ENCODE measurements around the gene ELAPOR2. TPM values are rescaled to one million over a fixed set of nuclear protein-coding genes. Genes with fewer than 3 reads are reported as not detected.

ELAPOR2 gene
- total and polyA plus RNA-seq, 9 of the 15 experiments (the other 6 are each of a cell fraction or from before 2014, with no cell fraction given): 9.2 to 72.0 (median 35.0) TPM

DNA sequence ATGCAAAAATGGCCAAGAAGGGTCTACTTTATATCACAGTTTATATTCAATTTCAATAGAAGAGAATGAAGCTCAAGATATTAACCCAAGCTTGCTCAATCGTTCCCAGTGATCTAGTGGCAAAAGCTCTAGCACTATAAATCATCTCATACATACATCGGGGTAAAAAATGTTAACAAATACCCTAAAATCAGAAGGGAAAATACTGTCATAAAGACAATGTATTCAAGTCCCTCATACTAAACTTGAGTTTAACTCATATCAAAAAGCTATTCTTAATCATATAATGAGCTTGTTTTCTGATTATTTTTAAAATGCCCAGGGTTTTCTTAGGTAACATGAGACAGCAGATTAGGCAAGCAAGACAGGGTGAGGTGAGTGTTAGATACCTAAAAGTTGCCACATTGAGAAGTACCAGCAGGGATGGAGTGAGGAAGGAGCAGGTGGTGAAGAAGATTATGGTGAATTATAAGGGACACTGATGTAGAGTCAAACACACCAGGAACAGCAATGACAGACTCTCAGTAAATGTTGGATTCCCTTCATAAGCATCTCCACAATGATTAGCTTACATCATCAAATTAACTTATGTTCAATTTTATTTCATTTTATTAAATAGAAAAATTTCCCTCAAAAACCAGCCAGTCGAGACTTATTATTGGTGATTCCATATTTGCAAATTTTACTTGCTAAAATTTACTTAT lies 46.2 kb downstream of the ELAPOR2 start:
- Histone ChIP-seq H3K27ac (ENCODE audit: extremely low read depth, low read depth, low read length) (no peak overlapping the region), H2AFZ (ENCODE audit: low read depth, low read length) (no peak overlapping the region), H3K4me1 (replicated peaks in 1 of 2; ENCODE audit: control insufficient read depth in 2 of 2, insufficient read depth in 2 of 2, low read length in 2 of 2) (no peaks in the 10 kb centered on the region; a peak in 2 of 5 replicates), H3K9ac (ENCODE audit: insufficient read depth in 1 of 2, low read depth in 2 of 2, low read length in 2 of 2) (no peak overlapping the region), H3K36me3 (ENCODE audit: control insufficient read depth, insufficient read depth, low read length) (no peaks in the 10 kb centered on the region), H4K20me1 (replicated peaks; ENCODE audit: control insufficient read depth, insufficient read depth, low read length) (no peaks in the 10 kb centered on the region), H3K4me2 (ENCODE audit: insufficient read depth, low read length) (no peak overlapping the region), H3K27me3 (ENCODE audit: control insufficient read depth in 2 of 2, insufficient read depth in 2 of 2, low read length in 2 of 2) (no peaks in the 10 kb centered on the region), H3K79me2 (ENCODE audit: control insufficient read depth, insufficient read depth, low read length) (peaks cover 34% of the 10 kb centered on the region; the same call in 2 of the 3 replicates), H3K9me3 (replicated peaks; ENCODE audit: control insufficient read depth, insufficient read depth, low read depth, low read length) (no peaks in the 10 kb centered on the region), H3K9me1 (ENCODE audit: control insufficient read depth, insufficient read depth, low read length) (no peaks in the 10 kb centered on the region), H3K4me3 (no peak overlapping the region)
- in situ Hi-C loops (cut with MboI): no loop called here
- intact Hi-C loops (cut with micrococcal nuclease): no loop called here
- POLR2A ChIA-PET: interaction anchor here (0.6 to 3.1 kb wide), 3 partner anchors 9 to 57 kb away, joined by 3 to 16 read pairs (median 5); no protein-coding TSS in a partner anchor
- BruUV-seq (replicated peaks): no TSS peak
- DNase-seq (ENCODE audit: extremely low read depth in 1 of 4, low spot score in 3 of 4) (no peak), ATAC-seq (peak; percentile 27; the same call in 2 of the 3 replicates), FAIRE-seq (no peak)
- CTCF ChIA-PET (ENCODE audit: low intra/inter-chr PET ratio): no interaction called here
- WGBS (ENCODE audit: insufficient coverage, low coverage, missing lambda C conversion rate): 41% methylated on average over 3 of the region's 3 CpGs
- TF ChIP-seq, protein P1, sequence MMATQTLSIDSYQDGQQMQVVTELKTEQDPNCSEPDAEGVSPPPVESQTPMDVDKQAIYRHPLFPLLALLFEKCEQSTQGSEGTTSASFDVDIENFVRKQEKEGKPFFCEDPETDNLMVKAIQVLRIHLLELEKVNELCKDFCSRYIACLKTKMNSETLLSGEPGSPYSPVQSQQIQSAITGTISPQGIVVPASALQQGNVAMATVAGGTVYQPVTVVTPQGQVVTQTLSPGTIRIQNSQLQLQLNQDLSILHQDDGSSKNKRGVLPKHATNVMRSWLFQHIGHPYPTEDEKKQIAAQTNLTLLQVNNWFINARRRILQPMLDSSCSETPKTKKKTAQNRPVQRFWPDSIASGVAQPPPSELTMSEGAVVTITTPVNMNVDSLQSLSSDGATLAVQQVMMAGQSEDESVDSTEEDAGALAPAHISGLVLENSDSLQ (IDR thresholded peaks at IDR 0.05): peak; percentile 54
- TF ChIP-seq ZNF316 (IDR thresholded peaks at IDR 0.05) (peak; percentile 67), HDGF (IDR thresholded peaks at IDR 0.05) (no peak), C11orf30 (IDR thresholded peaks at IDR 0.05; ENCODE audit: low read depth) (peak; percentile 54), MEIS2 (IDR thresholded peaks at IDR 0.05; ENCODE audit: partially characterized antibody) (peak; percentile 54), SIX5 (IDR thresholded peaks at IDR 0.05; ENCODE audit: borderline replicate concordance in 1 of 2, insufficient read depth in 1 of 2, low read depth in 1 of 2, low read length in 2 of 2) (no peak), PHF20 (IDR thresholded peaks at IDR 0.05; ENCODE audit: partially characterized antibody) (no peak), ZNF274 (IDR thresholded peaks at IDR 0.05; ENCODE audit: borderline replicate concordance, low read depth, low read length) (no peak), LEF1 (IDR thresholded peaks at IDR 0.05) (no peak), E2F3 (CRISPR knock-in tag; IDR thresholded peaks at IDR 0.05) (no peak)
- TF ChIP-seq, protein P2, sequence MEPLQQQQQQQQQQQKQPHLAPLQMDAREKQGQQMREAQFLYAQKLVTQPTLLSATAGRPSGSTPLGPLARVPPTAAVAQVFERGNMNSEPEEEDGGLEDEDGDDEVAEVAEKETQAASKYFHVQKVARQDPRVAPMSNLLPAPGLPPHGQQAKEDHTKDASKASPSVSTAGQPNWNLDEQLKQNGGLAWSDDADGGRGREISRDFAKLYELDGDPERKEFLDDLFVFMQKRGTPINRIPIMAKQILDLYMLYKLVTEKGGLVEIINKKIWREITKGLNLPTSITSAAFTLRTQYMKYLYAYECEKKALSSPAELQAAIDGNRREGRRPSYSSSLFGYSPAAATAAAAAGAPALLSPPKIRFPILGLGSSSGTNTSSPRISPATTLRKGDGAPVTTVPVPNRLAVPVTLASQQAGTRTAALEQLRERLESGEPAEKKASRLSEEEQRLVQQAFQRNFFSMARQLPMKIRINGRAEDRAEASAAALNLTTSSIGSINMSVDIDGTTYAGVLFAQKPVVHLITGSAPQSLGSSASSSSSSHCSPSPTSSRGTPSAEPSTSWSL (CRISPR knock-in tag; IDR thresholded peaks at IDR 0.05; ENCODE audit: borderline replicate concordance): no peak
- TF ChIP-seq, protein P3, sequence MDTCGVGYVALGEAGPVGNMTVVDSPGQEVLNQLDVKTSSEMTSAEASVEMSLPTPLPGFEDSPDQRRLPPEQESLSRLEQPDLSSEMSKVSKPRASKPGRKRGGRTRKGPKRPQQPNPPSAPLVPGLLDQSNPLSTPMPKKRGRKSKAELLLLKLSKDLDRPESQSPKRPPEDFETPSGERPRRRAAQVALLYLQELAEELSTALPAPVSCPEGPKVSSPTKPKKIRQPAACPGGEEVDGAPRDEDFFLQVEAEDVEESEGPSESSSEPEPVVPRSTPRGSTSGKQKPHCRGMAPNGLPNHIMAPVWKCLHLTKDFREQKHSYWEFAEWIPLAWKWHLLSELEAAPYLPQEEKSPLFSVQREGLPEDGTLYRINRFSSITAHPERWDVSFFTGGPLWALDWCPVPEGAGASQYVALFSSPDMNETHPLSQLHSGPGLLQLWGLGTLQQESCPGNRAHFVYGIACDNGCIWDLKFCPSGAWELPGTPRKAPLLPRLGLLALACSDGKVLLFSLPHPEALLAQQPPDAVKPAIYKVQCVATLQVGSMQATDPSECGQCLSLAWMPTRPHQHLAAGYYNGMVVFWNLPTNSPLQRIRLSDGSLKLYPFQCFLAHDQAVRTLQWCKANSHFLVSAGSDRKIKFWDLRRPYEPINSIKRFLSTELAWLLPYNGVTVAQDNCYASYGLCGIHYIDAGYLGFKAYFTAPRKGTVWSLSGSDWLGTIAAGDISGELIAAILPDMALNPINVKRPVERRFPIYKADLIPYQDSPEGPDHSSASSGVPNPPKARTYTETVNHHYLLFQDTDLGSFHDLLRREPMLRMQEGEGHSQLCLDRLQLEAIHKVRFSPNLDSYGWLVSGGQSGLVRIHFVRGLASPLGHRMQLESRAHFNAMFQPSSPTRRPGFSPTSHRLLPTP (IDR thresholded peaks at IDR 0.05; ENCODE audit: borderline replicate concordance, extremely low read depth, insufficient read length): no peak
- TF ChIP-seq, protein P4, sequence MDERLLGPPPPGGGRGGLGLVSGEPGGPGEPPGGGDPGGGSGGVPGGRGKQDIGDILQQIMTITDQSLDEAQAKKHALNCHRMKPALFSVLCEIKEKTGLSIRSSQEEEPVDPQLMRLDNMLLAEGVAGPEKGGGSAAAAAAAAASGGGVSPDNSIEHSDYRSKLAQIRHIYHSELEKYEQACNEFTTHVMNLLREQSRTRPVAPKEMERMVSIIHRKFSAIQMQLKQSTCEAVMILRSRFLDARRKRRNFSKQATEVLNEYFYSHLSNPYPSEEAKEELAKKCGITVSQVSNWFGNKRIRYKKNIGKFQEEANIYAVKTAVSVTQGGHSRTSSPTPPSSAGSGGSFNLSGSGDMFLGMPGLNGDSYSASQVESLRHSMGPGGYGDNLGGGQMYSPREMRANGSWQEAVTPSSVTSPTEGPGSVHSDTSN (CRISPR knock-in tag; IDR thresholded peaks at IDR 0.05; ENCODE audit: low read depth): no peak
- TF ChIP-seq, protein P4 (tag; conservative IDR thresholded peaks at IDR 0.05; ENCODE audit: low read depth): peak; percentile 55; the same call in 1 of the 2 replicates

All from K562 (cell line).